HG02884 (cell line): ENCODE results near the gene NARF.

Experiments used
- ATAC-seq: cut with Tn5 transposase; IDR thresholded peaks from one replicate; pipeline ENCODE4 v1.9.1; 2021; ENCODE audit warnings: mild to moderate bottlenecking, moderate library complexity; ENCODE audit not compliant: unreplicated experiment

NARF gene

DNA sequence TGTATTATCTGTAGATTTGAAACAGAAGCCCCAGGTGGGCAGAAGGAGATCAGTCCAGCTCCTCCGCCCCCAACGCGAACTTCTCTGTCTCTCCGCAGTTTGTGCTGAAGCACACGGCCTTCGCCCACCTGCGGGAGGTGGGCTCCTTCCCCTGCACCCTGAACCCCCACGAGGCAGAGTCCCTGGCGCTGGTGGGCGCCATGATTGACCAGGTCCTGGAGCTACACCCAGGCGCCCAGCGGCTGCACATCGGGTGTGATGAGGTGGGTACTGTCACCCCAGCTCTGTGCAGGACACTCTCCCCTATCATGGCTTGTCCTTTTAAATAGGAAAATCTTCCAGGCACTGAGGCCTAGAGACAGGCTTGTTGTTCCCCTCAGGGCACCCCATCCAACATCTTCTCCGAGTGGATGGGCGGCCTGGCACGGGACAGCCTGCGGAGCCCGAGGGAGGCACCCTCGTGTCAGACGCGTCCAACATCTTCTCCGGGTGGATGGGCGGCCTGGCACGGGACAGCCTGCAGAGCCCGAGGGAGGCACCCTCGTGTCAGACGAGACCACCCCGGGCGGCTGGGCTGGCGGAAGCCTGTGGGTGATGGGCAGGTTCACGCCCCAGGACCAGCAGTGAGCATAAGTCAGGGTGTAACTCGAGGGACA is 24.9 kb upstream of the NARF start:
- no peak for ATAC-seq

DNA sequence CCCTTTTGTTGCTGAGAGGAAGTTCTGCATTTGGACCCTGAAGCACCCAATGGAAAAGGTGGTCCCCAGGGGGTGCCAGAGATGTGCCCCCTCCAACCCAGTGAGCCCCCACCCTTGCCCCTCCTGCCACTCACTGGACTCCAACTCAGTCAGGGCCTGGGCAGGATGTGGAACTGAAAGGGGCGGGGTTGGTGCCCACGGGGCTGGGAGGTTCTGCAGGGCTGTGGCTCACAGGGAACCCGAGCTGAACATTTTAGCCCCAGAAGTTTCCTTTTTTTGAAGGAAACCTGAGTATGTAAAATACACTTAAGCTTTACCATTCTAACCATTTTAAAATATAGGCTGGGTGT is 24.4 kb upstream of the NARF start:
- ATAC-seq = no peak

DNA sequence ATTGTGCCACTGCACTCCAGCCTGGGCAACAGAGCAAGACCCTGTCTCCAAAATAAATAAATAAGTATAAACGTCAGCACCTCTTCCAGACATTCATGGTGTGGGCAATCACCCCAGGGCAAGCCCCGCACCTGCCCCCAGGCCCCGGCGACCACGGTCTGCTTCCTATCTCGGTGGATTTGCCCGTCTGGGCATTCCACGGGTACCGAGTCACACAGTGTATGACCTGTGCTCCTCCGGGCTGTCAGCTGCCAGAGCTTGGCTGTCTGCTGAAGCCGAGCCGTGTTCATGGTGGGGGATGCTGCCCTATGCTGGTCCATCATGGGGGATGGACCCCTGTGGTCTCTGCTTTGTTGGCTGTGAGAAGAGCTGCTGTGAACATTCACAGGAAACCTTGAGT is 23.4 kb upstream of the NARF start:
- ATAC-seq = no peak

GRCh38 chr17:82435601-82436583 is 22.6 kb upstream of the NARF start:
- no peak for ATAC-seq

DNA sequence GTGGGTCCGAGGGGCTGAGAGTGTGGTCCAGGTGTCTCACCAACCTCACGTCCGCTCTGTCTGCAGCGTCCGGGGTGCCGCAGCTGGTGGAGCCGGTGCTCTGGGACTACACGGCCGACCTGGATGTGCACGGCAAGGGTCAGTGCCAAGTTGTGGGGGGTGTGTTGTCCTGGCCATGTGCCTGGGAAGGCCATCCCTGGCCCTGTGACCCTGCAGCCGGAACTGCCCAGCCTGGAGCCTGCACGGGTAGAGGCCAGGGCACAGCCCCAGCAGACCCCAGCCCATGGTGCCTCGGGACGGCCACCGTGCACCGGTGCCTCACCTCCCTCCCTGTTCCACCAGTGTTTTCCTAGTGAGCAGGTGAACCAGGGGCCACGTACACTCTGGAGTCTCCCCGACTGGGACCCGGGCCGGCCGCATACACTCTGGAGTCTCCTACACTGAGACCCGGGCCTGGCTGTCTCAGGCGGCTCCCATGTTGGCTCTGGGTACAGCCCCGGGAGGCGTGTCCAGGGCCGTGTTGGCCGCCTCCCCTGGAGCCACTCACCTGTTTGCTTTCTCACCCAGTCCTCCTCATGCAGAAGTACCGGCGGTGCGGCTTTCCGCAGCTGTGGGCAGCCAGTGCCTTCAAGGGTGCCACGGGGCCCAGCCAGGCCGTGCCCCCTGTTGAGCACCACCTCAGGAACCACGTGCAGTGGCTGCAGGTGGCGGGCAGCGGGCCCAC is 21.8 kb upstream of the NARF start:
- ATAC-seq = no peak

DNA sequence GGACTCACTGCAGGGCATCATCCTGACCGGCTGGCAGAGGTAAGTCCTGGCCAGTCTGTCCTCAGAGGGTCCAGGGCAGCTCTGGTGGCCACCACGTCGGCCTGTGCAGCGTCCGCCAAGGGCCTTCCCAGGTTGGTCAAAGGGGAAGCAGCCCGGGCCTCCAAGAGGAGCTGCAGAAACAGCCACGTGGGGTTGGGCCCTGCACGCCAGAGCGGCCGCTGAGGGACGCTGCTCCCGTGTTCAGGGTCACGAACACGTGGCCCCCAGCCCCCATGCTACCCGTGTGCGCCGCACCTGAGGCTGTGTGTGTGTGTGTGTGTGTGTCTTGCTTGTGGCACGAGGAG is 21.2 kb upstream of the NARF start:
- ATAC-seq = no peak

- ATAC-seq = no peak
These were observed 19.9 kb upstream of the NARF start for GRCh38 chr17:82438401-82439193.

GRCh38 chr17:82439194-82439828 is 19.2 kb upstream of the NARF start:
- ATAC-seq = no peak

DNA sequence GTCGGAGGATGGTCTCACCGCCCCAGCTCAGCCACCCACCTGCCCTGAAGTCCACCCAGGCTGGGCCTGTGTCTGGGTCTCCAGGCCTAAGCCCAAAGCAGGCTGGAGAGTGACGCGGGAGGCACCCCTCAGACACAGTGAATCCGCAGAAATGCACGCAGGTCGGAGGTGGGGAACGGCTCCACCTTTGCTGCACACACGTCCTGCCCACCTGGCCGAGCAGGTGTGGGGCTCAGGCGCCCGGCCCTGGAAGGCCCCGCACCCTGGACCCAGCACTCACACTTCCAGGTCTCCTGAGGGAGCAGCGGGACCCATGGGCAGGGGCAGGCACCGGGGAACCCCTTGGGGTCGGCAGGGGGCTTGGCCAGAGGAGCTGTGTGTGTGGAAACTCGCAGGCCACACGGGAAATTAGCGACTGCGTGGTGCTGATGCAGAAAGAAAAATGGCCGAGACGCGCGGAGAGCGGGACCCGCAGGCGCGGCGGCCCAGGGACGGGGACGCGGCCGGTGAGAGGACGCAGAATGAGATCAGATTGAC is 18.6 kb upstream of the NARF start:
- ATAC-seq = no peak

DNA sequence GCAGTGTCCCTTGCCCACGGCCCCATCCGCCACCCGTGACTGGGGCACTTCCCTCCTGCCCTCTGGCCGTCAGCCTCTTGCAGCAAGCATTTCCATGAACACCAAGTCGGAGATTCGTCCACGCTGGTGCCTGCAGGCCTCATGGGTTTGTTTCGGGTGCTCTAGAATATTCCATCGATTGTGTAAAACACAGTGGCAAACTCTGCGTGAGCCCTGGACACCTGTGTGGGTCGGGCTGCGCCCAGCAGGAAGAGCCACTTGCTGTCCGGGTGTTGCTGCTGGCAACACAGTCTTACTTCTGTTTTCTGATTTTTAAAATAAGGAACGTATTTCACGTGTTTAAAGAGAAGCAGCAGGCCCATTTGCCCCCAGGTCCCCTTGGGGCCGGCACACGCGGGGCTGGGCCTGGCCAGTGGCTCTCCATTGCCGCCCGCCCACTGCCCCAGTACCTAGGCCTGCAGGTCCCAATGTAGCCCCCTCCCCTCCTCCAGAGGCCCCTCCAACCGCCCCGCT is 18.0 kb upstream of the NARF start:
- no peak for ATAC-seq

DNA sequence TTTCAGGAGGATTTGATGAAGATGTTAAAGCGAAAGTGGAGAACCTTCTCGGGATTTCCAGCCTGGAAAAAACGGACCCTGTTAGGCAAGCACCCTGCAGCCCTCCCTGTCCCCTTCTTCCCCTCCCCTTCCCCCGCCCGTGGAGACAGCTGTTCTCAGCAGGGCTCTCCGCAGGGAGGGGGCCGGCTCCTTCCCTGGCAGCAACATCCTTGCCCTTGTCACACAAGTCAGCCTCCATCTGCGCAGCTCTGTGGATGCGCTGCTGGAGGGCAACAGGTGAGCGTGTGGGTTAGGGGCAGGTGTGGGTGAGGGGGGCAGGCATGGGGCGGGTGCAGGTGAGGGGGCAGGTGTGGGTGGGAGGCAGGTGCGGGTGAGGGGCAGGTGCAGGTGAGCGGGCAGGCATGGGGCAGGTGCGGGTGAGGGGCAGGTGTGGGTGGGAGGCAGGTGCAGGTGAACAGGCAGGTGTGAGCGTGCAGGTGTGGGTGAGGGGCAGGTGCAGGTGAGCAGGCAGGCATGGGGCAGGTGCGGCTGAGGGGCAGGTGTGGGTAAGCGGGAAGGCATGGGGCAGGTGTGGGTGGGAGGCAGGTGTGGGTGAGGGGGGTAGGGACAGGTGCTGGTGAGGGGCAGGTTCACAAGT is 17.4 kb upstream of the NARF start:
- ATAC-seq = no peak

DNA sequence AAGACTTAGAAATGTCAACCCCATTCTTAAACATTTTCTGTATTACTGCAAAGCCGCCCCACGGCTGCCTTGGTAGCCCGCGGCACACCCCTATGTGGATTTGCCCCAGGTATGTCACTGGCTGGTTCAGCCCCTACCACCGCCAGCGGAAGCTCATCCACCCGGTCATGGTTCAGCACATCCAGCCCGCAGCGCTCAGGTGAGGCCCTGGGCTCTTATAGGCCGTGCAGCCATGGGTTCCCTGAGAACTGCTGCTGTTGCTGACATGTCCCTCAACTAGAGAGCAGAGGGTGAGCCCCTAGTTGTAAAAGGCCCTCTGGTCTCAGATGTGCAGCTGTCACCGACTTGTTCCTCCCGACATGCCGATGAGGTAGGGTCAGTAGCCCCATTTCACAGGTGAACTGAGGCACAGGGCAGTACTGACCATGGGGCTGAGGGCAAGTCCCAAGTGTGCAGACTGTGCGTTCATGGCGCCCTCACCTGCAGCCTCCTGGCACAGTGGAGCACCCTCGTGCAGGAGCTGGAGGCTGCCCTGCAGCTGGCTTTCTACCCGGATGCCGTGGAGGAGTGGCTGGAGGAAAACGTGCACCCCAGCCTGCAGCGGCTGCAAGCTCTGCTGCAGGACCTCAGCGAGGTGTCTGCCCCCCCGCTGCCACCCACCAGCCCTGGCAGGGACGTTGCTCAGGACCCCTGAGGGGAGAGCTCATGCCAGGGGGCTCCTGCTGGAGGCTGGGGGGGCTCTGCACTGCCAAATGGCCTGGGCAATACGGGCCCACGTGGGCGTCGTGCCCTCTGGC is 16.7 kb upstream of the NARF start:
- no peak for ATAC-seq

GRCh38 chr17:82442643-82443464 is 15.7 kb upstream of the NARF start:
- ATAC-seq = no peak

GRCh38 chr17:82443465-82444283 is 14.9 kb upstream of the NARF start:
- no peak for ATAC-seq

DNA sequence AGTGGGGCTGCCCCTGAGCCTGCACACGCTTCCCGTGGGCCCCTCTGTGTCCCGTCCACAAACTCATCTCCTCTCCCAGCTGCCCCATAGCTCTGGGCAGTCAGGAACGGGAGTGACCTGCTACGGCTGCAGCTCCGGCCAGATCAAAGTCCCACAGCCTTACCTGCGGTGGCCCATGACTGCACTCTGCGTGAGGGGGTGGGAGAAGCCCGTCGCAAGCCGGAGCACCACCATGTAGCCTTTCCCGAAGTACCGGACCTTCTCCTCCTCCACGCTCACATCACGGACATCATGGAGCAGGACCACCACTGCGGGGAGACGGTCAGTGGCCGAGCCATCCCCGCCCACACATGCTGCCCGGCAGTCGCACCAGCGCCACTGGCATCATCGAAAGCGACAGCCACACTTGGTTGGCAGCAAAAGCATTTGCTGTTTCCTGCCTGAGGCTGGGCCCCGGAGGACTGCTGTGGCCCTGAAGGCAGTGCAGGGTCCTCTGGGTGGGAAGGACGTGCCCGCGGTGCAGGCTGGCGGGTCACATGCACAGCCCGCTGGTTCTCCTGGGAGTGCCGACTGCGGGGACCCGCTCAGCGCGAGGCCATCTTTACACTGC is 14.2 kb upstream of the NARF start:
- no peak for ATAC-seq

DNA sequence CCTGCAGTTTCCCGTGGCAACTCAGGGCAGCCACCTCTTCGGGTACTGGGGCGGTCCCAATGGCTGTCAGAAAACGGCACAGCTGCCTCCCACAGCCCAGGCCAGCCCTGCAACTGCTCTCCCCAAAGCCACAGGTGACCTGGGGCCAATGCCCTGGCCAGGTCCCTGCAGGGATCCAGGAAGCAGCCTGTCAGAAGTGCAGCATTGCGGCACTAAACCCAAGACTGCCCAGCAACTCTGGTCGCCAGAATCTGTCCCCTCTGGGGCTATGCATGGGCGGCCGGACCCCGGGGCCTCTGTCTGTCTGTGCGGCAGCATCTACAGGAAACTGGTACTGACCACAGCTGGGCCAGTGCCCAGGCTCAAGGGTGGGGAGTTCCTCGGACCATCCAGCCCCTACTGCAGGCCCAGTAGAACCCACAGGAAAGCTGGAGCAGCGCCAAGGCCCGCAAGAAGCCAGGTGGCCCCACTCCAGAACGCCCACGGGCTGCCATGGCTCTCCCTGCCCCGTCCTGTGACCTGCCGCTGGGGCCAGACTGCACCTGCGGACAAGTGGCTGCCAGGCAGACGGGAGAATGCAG is 13.5 kb upstream of the NARF start:
- no peak for ATAC-seq
